ENCODE results near the gene KRT39.

The KRT39 gene

GRCh38 chr17:40961591-40961990 lies 5.2 kb downstream of the KRT39 start:
- TF ChIP-seq, protein P1, sequence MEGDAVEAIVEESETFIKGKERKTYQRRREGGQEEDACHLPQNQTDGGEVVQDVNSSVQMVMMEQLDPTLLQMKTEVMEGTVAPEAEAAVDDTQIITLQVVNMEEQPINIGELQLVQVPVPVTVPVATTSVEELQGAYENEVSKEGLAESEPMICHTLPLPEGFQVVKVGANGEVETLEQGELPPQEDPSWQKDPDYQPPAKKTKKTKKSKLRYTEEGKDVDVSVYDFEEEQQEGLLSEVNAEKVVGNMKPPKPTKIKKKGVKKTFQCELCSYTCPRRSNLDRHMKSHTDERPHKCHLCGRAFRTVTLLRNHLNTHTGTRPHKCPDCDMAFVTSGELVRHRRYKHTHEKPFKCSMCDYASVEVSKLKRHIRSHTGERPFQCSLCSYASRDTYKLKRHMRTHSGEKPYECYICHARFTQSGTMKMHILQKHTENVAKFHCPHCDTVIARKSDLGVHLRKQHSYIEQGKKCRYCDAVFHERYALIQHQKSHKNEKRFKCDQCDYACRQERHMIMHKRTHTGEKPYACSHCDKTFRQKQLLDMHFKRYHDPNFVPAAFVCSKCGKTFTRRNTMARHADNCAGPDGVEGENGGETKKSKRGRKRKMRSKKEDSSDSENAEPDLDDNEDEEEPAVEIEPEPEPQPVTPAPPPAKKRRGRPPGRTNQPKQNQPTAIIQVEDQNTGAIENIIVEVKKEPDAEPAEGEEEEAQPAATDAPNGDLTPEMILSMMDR (IDR thresholded peaks at IDR 0.05), result no peak

DNA sequence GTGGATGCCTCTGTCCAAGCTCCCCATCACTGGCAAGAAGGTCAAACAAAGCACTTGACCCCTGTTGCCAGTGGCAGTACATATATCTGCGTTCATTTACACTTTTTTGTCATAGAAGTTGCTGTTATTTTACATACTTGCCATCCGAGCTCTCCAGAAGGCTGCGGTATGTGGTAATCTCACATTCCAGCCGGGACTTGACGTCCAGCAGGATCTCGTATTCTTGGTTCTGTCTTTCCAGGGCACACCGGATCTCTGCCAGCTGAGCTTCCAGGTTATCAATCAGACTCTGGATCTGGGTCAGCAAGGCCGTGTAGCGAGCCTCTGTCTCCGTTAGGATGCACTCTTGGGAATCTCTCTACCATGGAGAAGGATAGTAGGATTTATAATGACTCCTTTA lies 6.6 kb downstream of the KRT39 start:
- TF ChIP-seq, protein P1 (IDR thresholded peaks at IDR 0.05), result no peak

DNA sequence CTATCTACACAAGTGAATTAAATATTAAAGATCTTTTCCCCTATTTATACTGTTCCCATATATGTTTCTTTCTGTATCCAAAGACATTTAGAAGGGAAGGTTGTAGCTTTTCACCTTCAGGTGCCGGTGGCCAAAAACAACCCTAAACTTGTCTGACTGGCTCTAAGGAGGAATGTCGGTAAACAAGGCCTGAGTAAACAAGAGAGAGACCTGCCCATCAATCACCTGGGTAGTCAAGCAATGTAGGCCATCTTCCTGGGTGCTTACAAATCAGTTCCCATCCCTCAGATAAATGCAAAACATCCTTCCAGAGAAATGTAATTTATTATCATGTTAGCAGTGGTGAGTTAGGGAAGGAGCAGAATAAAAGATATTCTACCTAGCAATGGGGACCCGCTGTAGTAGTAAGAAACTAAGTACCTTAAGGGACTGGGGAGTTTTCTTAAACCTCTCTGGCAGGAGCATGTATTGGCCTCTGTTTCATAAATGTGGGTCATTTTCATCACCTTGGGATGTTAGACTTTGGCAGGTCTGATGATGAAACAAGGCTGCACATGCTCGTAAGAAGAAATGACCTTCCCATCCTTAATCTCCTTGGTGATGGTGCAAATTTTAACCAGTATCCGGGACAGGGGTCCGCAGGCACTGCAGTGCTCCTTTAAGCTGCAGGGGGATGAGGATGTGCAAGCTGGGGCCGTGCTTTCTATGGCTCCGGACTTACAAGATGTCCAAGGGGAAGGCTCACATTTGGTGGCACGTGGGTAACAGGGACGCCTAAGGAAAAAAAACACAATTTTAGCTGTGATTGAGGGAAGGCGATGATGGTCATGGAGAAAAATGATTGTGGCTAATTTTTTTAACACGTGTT lies 8.4 kb downstream of the KRT39 start:
- TF ChIP-seq, protein P1 (IDR thresholded peaks at IDR 0.05), result no peak

DNA sequence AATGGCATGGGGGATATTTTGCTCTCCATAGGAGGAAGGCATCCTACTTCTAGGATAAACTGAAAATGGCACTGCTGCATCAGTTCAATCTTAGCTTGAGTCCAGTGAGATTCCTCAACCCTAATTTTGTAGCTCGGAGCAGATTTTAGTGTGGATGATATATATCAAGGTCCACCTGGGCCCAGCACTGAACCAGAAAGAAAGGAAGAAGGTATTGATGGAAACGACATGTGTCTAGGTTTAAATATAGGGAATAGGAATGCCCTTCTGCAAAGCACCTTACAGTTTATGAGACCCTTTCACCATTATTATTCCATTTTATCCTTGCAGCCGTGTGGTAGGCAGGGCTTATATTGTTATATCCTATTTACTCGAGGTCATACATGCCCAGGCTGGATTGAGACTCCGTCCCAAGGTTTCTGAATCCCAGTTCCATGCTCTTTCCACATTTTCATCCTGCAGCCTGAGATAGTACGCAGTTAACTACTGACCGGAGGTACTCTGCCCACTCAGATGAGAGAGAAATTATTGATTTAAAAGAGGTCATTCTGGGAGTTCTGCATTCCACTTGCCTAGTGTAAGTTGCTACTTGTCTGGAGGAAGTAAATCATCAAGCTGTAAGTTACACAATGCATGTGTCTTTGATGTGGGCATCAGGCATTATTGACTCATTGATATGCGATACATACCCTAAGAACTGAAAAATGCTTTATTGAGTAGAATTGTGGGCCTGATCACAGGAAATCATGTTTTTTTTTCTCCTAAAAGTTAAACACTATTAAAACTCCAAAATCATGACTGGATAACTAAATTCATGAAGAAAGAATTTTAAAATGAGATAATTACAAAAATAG lies 10.1 kb downstream of the KRT39 start:
- TF ChIP-seq, protein P1 (IDR thresholded peaks at IDR 0.05), result no peak

- TF ChIP-seq, protein P1 (IDR thresholded peaks at IDR 0.05), result no peak
Measured at GRCh38 chr17:40953881-40954280, 12.9 kb downstream of the KRT39 start.

DNA sequence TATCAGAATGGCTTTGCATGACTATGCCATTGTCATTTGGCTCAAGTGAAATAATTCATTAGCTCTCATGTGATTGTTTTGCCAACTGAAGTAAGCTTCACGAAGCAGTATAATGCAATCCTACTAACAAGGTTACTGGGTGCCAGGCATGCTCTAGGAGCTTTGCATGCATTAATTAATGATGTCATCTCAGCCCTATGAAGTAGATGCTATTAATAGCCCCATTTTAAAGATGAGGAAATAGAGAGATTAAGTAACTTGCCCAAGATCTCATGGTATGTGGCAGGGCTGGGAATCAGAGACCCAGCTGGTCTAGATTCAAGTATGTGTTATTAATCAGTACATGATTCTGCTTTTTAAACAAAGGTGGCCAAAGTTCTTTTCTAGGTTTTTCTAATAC lies 14.1 kb downstream of the KRT39 start:
- TF ChIP-seq, protein P1 (IDR thresholded peaks at IDR 0.05), result no peak

- TF ChIP-seq, protein P1 (IDR thresholded peaks at IDR 0.05), result no peak
Measured at GRCh38 chr17:40952154-40952553, 14.6 kb downstream of the KRT39 start.
